Measurements from ENCODE around the gene ISLR.

The ISLR gene

DNA sequence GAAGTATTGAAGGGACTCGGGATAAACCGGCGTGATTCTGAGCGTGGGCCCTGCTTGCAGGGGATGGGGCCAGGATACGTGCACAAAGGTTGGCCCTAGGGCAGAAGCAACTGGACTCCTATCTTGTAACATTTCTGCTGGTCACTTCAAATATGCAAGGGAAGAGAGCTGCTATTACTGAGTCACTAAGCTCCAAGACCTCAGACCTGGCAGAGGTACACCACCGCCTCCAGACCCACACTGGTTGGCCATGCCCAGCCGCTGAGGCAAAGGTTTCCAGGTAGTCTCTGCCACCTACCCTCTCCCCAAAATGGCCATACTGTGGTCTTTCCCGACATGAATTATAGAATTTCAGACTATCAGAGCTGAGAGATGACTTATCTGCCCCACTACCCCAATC, 42.4 kb downstream of the ISLR start:
- Histone ChIP-seq H3K4me2 (no peak overlapping the region), H3K4me3 (IDR thresholded peaks at IDR 0.05; ENCODE audit: insufficient read depth, low read depth, low read length) (no peak overlapping the region), H3K27me3 (ENCODE audit: insufficient read depth, low read depth) (peaks cover 73% of the 10 kb centered on the region), H3K27ac (no peak overlapping the region), H4K20me1 (ENCODE audit: insufficient read depth) (no peaks in the 10 kb centered on the region), H2AFZ (ENCODE audit: low read depth) (no peak overlapping the region), H3K9ac (no peak overlapping the region), H3K4me1 (ENCODE audit: low read depth, poor library complexity, severe bottlenecking) (no peaks in the 10 kb centered on the region), H3K36me3 (ENCODE audit: insufficient read depth) (no peaks in the 10 kb centered on the region), H3K79me2 (ENCODE audit: insufficient read depth, low read depth) (no peaks in the 10 kb centered on the region)
- TF ChIP-seq, protein P1, sequence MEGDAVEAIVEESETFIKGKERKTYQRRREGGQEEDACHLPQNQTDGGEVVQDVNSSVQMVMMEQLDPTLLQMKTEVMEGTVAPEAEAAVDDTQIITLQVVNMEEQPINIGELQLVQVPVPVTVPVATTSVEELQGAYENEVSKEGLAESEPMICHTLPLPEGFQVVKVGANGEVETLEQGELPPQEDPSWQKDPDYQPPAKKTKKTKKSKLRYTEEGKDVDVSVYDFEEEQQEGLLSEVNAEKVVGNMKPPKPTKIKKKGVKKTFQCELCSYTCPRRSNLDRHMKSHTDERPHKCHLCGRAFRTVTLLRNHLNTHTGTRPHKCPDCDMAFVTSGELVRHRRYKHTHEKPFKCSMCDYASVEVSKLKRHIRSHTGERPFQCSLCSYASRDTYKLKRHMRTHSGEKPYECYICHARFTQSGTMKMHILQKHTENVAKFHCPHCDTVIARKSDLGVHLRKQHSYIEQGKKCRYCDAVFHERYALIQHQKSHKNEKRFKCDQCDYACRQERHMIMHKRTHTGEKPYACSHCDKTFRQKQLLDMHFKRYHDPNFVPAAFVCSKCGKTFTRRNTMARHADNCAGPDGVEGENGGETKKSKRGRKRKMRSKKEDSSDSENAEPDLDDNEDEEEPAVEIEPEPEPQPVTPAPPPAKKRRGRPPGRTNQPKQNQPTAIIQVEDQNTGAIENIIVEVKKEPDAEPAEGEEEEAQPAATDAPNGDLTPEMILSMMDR (conservative IDR thresholded peaks at IDR 0.05; ENCODE audit: low read depth, low read length) = no peak

DNA sequence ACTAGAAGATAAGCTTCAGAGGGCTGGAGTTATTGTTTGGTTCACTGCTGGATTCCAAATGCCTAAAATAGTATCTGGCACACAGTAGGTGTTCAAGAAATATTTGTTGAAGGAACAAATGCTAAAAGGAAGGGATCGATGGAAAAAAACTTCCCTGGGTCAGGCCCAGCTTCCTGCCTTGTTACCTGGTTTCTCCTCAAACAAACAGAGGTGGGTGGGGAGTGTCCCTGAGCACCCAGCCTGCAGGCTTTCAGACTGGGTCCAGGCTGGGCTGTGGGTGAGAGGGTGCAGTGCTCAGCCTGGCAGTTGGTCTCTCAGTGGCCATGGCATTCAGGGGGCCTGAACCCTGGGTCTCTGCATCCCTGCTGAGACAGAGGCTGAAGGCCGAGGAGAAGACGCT, 43.4 kb downstream of the ISLR start:
- Histone ChIP-seq H3K9ac (no peak overlapping the region), H3K36me3 (ENCODE audit: insufficient read depth) (no peaks in the 10 kb centered on the region), H3K79me2 (ENCODE audit: insufficient read depth, low read depth) (no peaks in the 10 kb centered on the region), H2AFZ (ENCODE audit: low read depth) (no peak overlapping the region), H3K4me3 (IDR thresholded peaks at IDR 0.05; ENCODE audit: insufficient read depth, low read depth, low read length) (no peak overlapping the region), H4K20me1 (ENCODE audit: insufficient read depth) (no peaks in the 10 kb centered on the region), H3K4me2 (no peak overlapping the region), H3K4me1 (ENCODE audit: low read depth, poor library complexity, severe bottlenecking) (no peaks in the 10 kb centered on the region), H3K27ac (no peak overlapping the region), H3K27me3 (ENCODE audit: insufficient read depth, low read depth) (peaks cover 79% of the 10 kb centered on the region)
- TF ChIP-seq, protein P1 (conservative IDR thresholded peaks at IDR 0.05; ENCODE audit: low read depth, low read length) = no peak

DNA sequence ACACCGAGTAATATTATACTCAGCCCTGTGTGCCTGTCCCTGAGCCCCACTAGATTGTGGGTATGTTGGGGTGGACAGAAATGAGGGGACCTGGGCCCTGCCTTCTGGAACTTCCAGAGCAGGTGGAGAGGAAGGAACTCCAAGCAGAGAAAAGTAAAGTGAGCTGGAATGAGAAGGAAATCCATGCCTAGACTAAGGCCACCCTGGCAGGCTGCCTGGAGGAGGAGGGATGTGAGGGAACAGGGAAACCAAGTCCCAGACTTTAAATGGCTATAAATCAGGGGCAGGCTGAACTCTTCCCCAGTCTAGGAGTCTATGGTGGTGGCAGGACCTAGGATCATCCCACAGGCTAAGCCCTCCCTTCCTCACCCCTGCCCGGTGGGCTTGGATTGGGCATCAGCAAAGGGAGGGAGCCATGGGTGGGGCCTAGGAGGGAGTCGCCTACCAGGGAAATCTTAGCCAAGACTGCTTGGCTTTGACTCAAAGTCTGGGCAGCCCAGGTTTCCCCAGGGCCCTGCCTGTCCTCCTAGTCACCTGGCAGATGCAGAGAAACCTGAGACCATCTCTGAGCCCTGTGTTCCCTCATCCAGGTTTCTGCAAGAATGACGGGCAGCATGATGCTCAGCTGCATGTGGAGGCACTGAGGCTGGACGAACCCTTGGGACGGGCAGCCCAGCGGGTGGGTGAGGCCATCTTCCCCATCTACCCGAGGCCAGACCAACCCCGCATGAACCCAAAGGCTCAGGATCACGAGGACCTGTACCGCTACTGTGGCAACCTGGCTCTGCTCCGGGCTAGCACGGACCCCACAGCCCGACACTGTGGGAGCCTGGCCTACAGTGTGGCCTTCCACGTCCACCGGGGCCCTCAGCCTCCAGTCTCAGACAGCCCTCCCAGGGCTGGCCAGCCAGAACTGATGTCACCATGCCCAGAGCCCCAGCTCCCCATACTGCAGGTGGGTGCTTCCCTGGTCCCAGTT, 44.7 kb downstream of the ISLR start:
- H3K27ac ChIP-seq = no peak overlapping the region
- H2AFZ ChIP-seq (ENCODE audit: low read depth) = no peak overlapping the region
- no peak overlapping the region for H3K4me3 ChIP-seq (IDR thresholded peaks at IDR 0.05; ENCODE audit: insufficient read depth, low read depth, low read length)
- H3K36me3 ChIP-seq (ENCODE audit: insufficient read depth) = no peaks in the 10 kb centered on the region
- H3K27me3 ChIP-seq (ENCODE audit: insufficient read depth, low read depth) = peaks cover 79% of the 10 kb centered on the region
- H4K20me1 ChIP-seq (ENCODE audit: insufficient read depth) = no peaks in the 10 kb centered on the region
- no peak overlapping the region for H3K4me2 ChIP-seq
- no peaks in the 10 kb centered on the region for H3K79me2 ChIP-seq (ENCODE audit: insufficient read depth, low read depth)
- H3K9ac ChIP-seq = no peak overlapping the region
- no peaks in the 10 kb centered on the region for H3K4me1 ChIP-seq (ENCODE audit: low read depth, poor library complexity, severe bottlenecking)
- TF ChIP-seq, protein P1 (conservative IDR thresholded peaks at IDR 0.05; ENCODE audit: low read depth, low read length) = no peak

DNA sequence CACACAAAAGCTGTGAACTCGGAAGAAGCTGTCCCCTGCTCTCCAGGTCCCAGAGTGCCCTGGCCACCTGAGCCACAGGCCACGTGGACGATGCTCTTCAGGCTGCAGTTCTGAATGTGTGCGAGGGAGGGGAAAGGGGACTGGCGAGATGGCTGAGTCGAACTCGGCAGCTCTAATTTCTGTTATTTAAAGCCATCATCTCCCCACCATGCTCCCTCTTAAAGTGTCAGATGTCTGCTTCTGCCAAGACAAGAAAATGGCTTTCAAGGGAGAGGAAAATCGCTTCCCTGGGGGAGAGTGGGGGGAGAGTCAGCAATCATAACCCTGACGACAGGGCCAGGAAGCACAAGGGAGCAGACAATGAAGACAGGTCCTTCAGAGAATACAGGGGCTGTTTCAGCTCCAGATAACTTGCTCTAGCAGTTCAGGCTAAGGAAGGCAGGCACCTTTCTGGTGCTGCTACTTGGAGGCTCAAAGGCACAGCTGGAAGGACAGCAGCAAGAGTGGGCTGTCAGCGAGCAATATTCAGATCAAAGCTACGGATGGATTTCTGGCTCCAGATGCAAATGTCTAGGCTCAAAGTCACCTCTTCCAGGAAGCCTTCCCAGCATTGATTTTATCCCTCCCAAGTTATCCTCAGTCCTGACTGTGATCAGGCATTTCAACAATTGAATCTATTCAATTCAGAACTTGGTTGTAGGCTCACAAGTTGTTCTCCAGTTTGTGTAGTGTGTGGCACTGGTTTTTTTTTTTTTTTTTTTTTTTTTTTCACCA, 47.2 kb downstream of the ISLR start:
- no peak overlapping the region for H3K4me2 ChIP-seq
- H2AFZ ChIP-seq (ENCODE audit: low read depth) = no peak overlapping the region
- no peak overlapping the region for H3K27ac ChIP-seq
- H3K79me2 ChIP-seq (ENCODE audit: insufficient read depth, low read depth) = no peaks in the 10 kb centered on the region
- H3K4me1 ChIP-seq (ENCODE audit: low read depth, poor library complexity, severe bottlenecking) = no peaks in the 10 kb centered on the region
- no peaks in the 10 kb centered on the region for H4K20me1 ChIP-seq (ENCODE audit: insufficient read depth)
- peaks cover 79% of the 10 kb centered on the region for H3K27me3 ChIP-seq (ENCODE audit: insufficient read depth, low read depth)
- H3K9ac ChIP-seq = no peak overlapping the region
- no peak overlapping the region for H3K4me3 ChIP-seq (IDR thresholded peaks at IDR 0.05; ENCODE audit: insufficient read depth, low read depth, low read length)
- TF ChIP-seq, protein P1 (conservative IDR thresholded peaks at IDR 0.05; ENCODE audit: low read depth, low read length) = no peak
- no peaks in the 10 kb centered on the region for H3K36me3 ChIP-seq (ENCODE audit: insufficient read depth)
